IMR-90 (cell line): ENCODE results near the gene SHROOM4.

Experiments used
- MAZ ChIP-seq: IDR thresholded peaks from 2 replicates; pipeline ENCODE4 v1.6.1; 2012; ENCODE audit warnings: low read depth, mild to moderate bottlenecking, low read length, improper control_type of control experiment, moderate library complexity, borderline replicate concordance
- MXI1 ChIP-seq: IDR thresholded peaks from 2 replicates; pipeline ENCODE4 v1.6.1; 2012; ENCODE audit warnings: low read depth, mild to moderate bottlenecking, low read length, moderate library complexity, borderline replicate concordance
- POLR2A ChIP-seq: IDR thresholded peaks from 2 replicates; pipeline ENCODE4 v1.6.1; 2012; ENCODE audit warnings: mild to moderate bottlenecking, low read depth, low read length
- RAD21 ChIP-seq: IDR thresholded peaks from 2 replicates; pipeline ENCODE4 v1.6.1; 2012; ENCODE audit warnings: low read length, improper control_type of control experiment
- RFX5 ChIP-seq: IDR thresholded peaks from 2 replicates; pipeline ENCODE4 v1.8.0; 2012; ENCODE audit warnings: low read depth, mild to moderate bottlenecking, low read length, moderate library complexity
- TF ChIP-seq, protein P1 (sequence below): conservative IDR thresholded peaks from 2 replicates; pipeline ENCODE4 v1.5.1; 2012; ENCODE audit warnings: mild to moderate bottlenecking, low read depth, low read length, improper control_type of control experiment
- TF ChIP-seq, protein P2 (sequence below): fragments of 150-350 bp; IDR thresholded peaks from 2 replicates; pipeline ENCODE4 v1.6.1; 2017; ENCODE audit warnings: mild to moderate bottlenecking, antibody characterized with exemption, low read length, low read depth
- TF ChIP-seq, protein P3 (sequence below): fragments of 150-350 bp; IDR thresholded peaks from 2 replicates; pipeline ENCODE4 v1.6.1; 2016; ENCODE audit warnings: low read depth, mild to moderate bottlenecking, low read length, moderate library complexity, borderline replicate concordance

DNA sequence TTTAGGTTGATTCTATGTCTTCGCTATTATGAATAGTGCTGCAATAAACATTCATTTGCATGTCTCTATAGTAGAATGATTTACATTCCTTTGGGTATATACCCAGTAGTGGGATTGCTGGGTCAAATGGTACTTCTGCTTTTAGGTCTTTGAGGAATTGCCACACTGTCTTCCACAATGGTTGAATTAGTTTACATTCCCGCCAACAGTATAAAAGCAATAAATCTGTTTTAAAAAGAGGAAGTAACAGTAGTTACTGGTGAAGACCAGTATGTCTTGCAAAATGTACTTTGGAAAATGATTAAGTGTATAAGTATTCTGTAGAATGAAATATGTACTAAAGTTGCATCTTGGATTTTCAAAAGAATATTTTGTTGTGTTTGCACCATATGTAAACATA lies 77.3 kb downstream of the SHROOM4 start:
- TF ChIP-seq POLR2A (no peak), RFX5 (no peak), MAZ (no peak), RAD21 (no peak), MXI1 (no peak)
- TF ChIP-seq, protein P1, sequence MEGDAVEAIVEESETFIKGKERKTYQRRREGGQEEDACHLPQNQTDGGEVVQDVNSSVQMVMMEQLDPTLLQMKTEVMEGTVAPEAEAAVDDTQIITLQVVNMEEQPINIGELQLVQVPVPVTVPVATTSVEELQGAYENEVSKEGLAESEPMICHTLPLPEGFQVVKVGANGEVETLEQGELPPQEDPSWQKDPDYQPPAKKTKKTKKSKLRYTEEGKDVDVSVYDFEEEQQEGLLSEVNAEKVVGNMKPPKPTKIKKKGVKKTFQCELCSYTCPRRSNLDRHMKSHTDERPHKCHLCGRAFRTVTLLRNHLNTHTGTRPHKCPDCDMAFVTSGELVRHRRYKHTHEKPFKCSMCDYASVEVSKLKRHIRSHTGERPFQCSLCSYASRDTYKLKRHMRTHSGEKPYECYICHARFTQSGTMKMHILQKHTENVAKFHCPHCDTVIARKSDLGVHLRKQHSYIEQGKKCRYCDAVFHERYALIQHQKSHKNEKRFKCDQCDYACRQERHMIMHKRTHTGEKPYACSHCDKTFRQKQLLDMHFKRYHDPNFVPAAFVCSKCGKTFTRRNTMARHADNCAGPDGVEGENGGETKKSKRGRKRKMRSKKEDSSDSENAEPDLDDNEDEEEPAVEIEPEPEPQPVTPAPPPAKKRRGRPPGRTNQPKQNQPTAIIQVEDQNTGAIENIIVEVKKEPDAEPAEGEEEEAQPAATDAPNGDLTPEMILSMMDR, result no peak
- TF ChIP-seq, protein P2, sequence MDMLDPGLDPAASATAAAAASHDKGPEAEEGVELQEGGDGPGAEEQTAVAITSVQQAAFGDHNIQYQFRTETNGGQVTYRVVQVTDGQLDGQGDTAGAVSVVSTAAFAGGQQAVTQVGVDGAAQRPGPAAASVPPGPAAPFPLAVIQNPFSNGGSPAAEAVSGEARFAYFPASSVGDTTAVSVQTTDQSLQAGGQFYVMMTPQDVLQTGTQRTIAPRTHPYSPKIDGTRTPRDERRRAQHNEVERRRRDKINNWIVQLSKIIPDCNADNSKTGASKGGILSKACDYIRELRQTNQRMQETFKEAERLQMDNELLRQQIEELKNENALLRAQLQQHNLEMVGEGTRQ, result no peak
- TF ChIP-seq, protein P3, sequence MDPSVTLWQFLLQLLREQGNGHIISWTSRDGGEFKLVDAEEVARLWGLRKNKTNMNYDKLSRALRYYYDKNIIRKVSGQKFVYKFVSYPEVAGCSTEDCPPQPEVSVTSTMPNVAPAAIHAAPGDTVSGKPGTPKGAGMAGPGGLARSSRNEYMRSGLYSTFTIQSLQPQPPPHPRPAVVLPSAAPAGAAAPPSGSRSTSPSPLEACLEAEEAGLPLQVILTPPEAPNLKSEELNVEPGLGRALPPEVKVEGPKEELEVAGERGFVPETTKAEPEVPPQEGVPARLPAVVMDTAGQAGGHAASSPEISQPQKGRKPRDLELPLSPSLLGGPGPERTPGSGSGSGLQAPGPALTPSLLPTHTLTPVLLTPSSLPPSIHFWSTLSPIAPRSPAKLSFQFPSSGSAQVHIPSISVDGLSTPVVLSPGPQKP, result no peak
